HL-60/S4 treated with phorbol 12-myristate 13-acetate at 8.2 ng/mL for 4 days and 3 days (cell line): ENCODE results near the gene ORC3.

ENCODE experiments used
- in situ Hi-C: fragments of 300-500 bp; cut with MboI; formaldehyde crosslinking; loops from 2 replicates; pipeline ENCODE4 v1.15.0; 2022; ENCODE audit warnings: low sequenced_read_pairs

The ORC3 gene

GRCh38 chr6:87589693-87590416 is at the start of gene ORC3, which contains the start of gene RARS2:
TSS of gene ORC3 (plus strand) at chr6:87590135. CDS start at chr6:87590169, 34 bp downstream.
TSS of gene RARS2 (minus strand) at chr6:87589987. CDS start at chr6:87589957, 30 bp downstream.
- in situ Hi-C loops = no loop called here

GRCh38 chr6:87540539-87540938 is 49.4 kb upstream of the ORC3 start:
- in situ Hi-C loops = no loop called here

- in situ Hi-C loops = no loop called here
Observed at GRCh38 chr6:87541041-87541440, 48.9 kb upstream of the ORC3 start.

- in situ Hi-C loops = no loop called here
Observed at GRCh38 chr6:87541744-87542143, 48.2 kb upstream of the ORC3 start.

GRCh38 chr6:87543696-87544473 is 46.0 kb upstream of the ORC3 start:
- in situ Hi-C loops = no loop called here

GRCh38 chr6:87544474-87544735 is 45.5 kb upstream of the ORC3 start:
- in situ Hi-C loops = no loop called here

DNA sequence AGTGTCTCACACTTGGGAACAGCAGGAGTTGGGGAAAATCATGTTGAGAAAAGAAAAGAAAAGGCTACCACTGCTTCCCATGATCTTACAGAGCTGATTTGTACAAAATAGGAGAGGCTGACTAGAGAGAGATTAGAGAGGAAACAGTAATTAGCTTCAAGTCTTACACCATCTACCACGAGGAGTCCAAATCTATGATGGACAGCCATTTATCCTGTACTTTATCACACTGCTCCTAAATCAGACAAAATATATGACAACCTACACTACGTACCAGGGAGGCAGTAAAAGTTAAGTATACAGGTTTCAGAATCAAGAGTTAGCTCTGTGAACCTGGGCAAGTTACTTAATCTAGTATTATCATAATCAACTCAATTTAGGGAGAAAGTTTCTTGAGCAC is 38.1 kb upstream of the ORC3 start:
- in situ Hi-C loops = no loop called here

- in situ Hi-C loops = no loop called here
Observed at GRCh38 chr6:87553159-87553765, 36.7 kb upstream of the ORC3 start.

- in situ Hi-C loops = no loop called here
Observed at GRCh38 chr6:87555506-87555905, 34.4 kb upstream of the ORC3 start.

DNA sequence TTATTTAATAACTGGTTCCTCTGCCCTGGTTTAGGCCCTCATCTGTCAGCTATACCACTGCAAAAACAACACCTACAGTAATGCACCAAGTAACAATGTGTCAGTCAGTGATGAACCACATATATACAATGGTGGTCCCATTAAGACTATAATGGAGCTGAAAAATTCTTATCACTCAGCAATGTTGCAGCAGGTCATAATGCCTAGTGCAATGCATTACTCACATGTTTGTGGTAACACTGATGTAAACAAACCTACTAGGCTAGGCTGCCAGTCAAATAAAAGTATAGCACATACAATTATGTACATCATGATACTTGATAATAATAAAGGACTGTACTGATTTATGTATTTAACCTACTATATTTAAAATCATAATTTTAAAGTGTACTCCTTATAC is 31.5 kb upstream of the ORC3 start:
- in situ Hi-C loops = no loop called here

- in situ Hi-C loops = no loop called here
Observed at GRCh38 chr6:87561017-87561416, 28.9 kb upstream of the ORC3 start.

- in situ Hi-C loops = no loop called here
Observed at GRCh38 chr6:87572021-87572420, 17.9 kb upstream of the ORC3 start.

- in situ Hi-C loops = no loop called here
Observed at GRCh38 chr6:87572883-87573282, 17.1 kb upstream of the ORC3 start.

DNA sequence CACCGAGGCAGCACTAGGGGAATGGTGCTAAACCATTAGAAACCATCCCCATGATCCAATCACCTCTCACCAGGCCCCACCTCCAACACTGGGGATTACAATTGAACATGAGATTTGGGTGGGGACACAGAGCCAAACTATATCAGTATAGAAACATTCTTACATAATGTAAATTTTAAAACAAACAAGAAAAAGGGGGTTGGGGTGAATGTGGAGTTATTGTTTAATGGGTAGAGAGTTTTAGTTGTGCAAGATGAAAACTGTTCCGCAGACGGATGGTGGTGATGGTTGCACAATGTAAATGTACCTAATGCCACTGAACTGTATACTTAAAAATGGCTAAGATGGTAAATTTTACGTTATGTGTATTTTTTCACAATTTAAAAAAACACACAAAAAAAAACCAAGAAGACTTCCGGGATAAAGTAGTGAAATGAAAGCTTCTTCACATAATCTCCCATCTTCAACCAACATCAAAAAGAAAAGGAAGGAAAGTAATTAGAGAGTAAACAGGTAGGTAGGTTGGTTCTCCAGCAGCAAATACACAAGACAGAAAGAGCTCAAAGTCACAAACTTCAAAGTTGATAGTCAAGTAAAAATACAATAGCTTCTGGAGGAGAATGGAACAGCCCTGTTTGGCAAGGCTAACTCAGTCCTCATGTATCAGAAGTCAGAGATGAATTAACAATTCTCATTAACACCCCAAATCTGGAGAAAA is 16.5 kb upstream of the ORC3 start:
- in situ Hi-C loops = no loop called here

GRCh38 chr6:87574237-87574804 is 15.6 kb upstream of the ORC3 start:
- in situ Hi-C loops = no loop called here

DNA sequence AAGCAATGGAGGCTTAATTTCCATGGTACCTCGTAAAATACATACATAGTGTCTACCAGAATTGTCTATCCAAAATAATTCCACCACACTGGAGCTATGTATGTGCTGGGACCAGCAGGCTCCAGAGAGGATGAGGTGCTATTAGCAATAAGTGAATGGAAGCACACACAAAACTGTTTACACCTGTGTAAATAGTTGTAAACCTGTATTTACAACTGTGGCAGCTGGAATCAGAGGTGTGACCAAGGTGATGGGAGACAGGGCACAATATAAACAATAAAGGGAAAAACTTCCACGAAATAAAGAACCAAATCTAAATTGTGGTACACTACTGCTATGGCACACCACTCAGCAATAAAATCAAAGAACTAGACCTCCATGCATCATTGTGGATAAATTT is 14.5 kb upstream of the ORC3 start:
- in situ Hi-C loops = no loop called here

DNA sequence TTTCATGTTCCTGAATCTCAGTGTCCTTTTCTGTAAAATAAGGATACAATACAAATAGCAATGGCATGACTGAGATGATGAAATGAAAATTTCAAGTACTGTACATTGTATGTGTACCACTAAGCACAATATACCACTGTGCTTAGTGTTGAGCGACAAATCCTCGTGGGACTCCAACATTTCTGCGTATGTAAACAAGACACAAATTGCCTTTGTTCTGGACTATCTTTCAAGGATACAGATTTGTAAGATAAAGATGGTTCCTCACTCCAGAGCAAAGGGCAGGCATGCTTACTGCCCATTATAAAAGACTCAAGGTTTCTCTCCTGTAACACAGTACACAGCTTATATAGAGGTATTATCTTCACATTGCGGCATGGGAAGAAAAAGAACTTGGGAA is 6.1 kb upstream of the ORC3 start:
- in situ Hi-C loops = no loop called here

- in situ Hi-C loops = no loop called here
Observed at GRCh38 chr6:87586371-87587077, 3.4 kb upstream of the ORC3 start.

DNA sequence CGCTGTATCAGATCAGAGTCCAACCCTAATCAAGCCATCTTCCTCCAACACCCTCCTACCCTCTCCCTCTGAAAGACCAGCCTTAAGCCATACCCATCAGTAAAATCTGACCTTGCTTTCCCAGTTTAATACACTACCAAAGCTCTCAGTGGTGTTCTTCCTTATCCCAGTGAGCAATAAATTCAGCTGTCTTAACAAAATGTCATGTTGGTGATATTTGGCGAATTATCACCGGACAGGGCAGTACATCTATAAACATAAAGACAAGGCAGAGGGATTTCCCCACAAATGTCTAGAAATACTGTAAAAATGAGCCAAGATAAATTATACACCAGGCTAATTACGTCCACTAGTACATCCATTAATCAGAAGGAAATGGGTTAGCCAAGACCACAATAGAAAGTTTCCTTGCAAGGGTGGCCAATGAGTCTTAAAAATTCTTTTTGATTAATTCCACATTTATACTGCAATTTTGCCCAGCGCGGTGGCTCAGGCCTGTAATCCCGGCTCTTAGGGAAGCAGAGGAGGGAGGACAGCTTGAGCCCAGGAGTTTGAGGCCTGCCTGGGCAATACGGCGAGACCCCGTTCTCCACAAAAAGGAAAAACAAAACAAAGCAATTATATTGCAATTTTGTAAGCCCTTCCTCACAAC is 1.1 kb upstream of the ORC3 start:
- in situ Hi-C loops = no loop called here

- in situ Hi-C loops = no loop called here
Observed at GRCh38 chr6:87590417-87590880, 514 bp downstream of the ORC3 start.
